DMS153 (cell line): ENCODE data around the gene CDH22.

Experiments used
- DNase-seq: peaks from one replicate; lab custom pipeline; 2025; lab: John Stamatoyannopoulos, UW

The CDH22 gene

GRCh38 chr20:46240065-46240464 is 68.2 kb downstream of the CDH22 start:
- DNase-seq = no peak

- no peak for DNase-seq
Measured at GRCh38 chr20:46237736-46238135, 70.6 kb downstream of the CDH22 start.

- no peak for DNase-seq
Measured at GRCh38 chr20:46237227-46237626, 71.1 kb downstream of the CDH22 start.

GRCh38 chr20:46235077-46235476 is 73.2 kb downstream of the CDH22 start:
- DNase-seq = no peak

GRCh38 chr20:46233701-46234100 is 74.6 kb downstream of the CDH22 start:
- DNase-seq = no peak

- no peak for DNase-seq
Measured at GRCh38 chr20:46232539-46232938, 75.8 kb downstream of the CDH22 start.

- DNase-seq = no peak
Measured at GRCh38 chr20:46230801-46231282, 77.5 kb downstream of the CDH22 start.

GRCh38 chr20:46230106-46230491 is 78.2 kb downstream of the CDH22 start:
- DNase-seq = no peak

- DNase-seq = no peak
Measured at GRCh38 chr20:46229478-46230105, 78.7 kb downstream of the CDH22 start.

- no peak for DNase-seq
Measured at GRCh38 chr20:46228670-46229069, 79.6 kb downstream of the CDH22 start.

GRCh38 chr20:46227272-46227767 is 81.0 kb downstream of the CDH22 start:
- DNase-seq = no peak

GRCh38 chr20:46226602-46227001 is 81.7 kb downstream of the CDH22 start:
- DNase-seq = no peak

- DNase-seq = no peak
Measured at GRCh38 chr20:46222521-46223007, 85.7 kb downstream of the CDH22 start.

GRCh38 chr20:46221256-46221833 is 87.0 kb downstream of the CDH22 start:
- DNase-seq = no peak

- peak; percentile 98 for DNase-seq
Measured at GRCh38 chr20:46220455-46221207, 87.7 kb downstream of the CDH22 start.

GRCh38 chr20:46219920-46220319 is 88.4 kb downstream of the CDH22 start:
- DNase-seq = no peak

- no peak for DNase-seq
Measured at GRCh38 chr20:46219190-46219589, 89.1 kb downstream of the CDH22 start.

- peak; percentile 32 for DNase-seq
Measured at GRCh38 chr20:46218656-46219055, 89.6 kb downstream of the CDH22 start.

GRCh38 chr20:46217583-46217982 is 90.7 kb downstream of the CDH22 start:
- no peak for DNase-seq

GRCh38 chr20:46216770-46217464 is 91.4 kb downstream of the CDH22 start:
- DNase-seq = no peak

GRCh38 chr20:46215913-46216707 is 92.2 kb downstream of the CDH22 start:
- DNase-seq = no peak
